Daoy (cell line): ENCODE results near the gene DCLK1. TPM values are rescaled to one million over a fixed set of nuclear protein-coding genes. Genes with fewer than 3 reads are reported as not detected.
A peak's percentile ranks its signal among the peaks of the same experiment; 100 is the strongest.
"Not testable (repeated sequence)": the region's sequence is repeated elsewhere in the genome, so short reads cannot be mapped to it uniquely, and the experiment has no call there.

Experiments used
- DNase-seq: peaks from one replicate; pipeline ENCODE4 v3.0.0-alpha.2; 2015; ENCODE audit warnings: low read depth
- total RNA-seq: library from RNA; depleted of rRNA; stranded (reverse); fragments of >200 nt; shearing (Covaris generic); gene quantifications from 2 replicates; pipeline ENCODE4 v1.2.3, GENCODE V29; 2014

The DCLK1 gene
- total RNA-seq, 1 experiment from 2014 or later, result 7.0 TPM

DNA sequence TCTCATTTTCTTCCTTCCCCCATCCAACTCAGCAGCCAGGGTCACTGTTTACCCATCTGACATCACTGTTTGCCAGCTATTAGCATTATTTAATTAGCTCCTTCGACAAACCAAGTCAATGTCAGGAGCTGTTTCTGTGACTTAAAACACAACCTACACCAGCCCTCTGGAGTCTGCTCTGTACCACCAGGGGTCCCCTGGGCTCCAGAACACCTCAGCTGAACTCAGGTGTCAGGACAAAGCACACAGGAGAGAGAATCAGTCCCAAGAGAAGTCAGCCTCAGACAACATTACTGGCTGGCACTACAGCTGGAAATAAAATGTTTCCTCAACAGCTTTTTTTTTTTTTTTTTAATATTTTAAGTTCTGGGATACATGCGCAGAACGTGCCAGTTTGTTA, 45.1 kb downstream of the DCLK1 start:
- no peak for DNase-seq

DNA sequence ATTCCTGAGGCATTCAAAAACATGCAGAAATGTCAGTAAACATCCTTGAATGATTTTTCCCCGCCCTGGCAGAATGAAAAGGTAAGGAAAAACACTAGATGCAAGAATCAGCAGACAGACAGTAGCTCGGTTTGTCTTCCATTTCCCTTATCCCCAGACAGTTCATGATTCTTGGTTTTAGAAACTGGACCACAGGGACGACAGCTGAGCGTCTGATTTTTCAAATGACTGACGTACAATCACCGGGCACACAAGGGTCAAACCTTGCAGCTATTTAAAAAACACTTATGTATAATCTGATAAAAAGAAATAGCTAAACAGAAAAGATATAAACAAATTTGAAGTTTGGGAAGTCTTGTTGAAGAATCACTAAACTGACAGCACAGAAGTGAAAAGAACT, 47.1 kb downstream of the DCLK1 start:
- DNase-seq, result no peak

DNA sequence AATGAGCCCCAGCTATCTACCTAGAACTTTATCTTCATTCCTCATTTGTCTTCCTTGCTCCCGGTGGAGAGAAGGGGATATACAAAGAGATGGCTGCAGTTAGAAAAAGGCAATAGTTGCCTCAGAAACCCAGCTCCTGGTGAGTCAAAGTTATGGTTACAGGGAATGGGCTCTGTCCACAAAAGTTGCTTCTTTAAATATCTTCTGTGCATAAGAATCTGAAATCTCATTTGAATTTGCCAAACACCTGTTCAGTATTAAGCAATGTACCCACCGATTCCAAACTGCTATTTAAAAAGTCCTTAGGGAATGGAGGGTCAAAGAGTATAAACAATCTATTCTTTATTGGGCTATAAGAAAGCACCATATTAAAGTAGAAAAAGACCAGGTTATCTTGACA, 48.4 kb downstream of the DCLK1 start:
- no peak for DNase-seq

DNA sequence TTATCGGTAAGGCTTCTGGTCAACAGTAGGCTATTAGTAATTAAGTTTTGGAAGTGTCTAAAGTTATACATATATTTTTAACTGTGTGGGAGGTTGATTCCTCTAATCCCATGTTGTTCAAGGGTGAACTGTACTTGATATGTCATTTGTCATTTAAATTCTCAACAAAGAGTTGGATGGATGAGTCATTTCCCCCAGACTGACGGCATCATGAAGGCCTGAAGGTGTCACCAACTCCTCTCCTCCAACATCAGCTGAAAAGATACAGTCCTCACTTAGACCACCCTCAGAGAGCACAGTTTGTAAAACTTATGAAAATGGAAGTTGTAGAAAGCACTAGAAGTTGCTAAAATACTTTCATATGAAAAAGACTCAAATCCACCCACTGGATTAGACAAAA, 48.8 kb downstream of the DCLK1 start:
- DNase-seq, result peak; percentile 15

DNA sequence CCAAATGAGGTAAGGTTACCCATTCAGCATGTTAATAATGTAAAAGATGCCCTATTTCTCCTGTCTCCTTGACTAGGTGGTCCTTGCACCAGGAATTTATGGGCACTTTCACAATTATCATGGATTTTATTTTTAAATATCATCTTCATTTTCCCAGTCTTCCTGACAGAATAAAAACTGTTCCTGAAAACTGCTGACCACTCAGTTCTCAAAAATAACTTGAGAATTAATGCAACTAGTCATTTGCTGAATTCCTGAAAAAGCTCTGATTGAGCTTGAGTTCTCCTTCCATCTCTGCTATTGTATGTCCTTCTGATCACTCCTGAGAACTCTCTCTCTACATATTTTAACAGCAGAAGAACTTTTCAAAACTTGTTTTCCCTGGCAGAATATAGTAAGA, 55.0 kb downstream of the DCLK1 start:
- no peak for DNase-seq

DNA sequence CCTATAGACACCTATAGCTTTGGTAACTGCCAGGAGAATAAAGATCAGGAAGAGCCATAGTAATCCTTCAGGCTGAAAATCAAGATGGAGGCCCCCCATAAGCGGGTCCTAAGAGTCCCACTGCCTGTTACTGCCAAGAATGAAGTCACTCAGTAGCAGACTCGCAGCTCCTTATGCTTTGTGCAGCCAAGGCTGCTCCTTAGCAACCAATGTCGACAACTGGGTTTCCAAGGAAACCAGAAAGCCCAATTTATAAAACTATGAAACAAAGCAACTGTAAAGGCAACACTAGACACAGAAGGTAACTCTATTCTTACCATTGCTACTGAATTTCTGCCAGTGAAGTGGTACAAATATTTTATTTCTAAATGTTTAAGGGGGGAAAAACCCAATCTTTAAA, 56.5 kb downstream of the DCLK1 start:
- DNase-seq, result no peak

DNA sequence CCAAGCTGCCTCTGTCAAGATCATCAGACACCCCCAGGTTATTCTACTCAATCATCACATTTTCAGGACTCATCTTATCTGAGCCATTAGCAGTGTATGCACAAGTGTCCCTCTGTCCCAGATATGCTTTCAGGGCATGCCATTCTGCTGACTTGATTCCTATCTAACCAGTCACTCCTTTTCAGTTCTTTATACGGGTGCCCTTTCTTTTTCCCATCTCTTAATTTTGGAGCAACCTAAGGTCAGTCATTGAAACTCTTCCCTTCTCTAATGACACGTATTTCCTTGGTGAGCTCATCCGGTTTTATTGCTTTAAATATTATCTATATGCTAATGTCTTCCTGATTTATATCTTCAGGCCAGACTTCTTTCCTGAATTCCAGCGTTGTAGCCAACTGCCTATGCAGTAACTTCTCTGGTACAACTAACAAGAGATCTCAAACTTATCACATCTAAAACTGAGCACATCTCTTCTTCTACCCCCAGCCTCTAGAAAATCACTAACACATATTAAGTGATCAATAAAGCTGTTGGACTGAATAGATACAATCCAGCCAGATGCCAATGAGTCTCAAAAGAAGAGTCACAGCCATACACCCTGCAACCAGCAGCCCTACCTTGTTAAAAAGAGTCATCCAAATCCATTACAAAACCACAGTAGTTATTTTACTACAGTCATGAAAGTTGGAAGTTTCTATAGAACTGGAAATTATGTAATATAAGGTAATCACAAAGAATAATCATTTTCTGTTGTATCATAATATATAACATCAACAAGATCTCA, 58.8 kb downstream of the DCLK1 start:
- DNase-seq, result no peak

DNA sequence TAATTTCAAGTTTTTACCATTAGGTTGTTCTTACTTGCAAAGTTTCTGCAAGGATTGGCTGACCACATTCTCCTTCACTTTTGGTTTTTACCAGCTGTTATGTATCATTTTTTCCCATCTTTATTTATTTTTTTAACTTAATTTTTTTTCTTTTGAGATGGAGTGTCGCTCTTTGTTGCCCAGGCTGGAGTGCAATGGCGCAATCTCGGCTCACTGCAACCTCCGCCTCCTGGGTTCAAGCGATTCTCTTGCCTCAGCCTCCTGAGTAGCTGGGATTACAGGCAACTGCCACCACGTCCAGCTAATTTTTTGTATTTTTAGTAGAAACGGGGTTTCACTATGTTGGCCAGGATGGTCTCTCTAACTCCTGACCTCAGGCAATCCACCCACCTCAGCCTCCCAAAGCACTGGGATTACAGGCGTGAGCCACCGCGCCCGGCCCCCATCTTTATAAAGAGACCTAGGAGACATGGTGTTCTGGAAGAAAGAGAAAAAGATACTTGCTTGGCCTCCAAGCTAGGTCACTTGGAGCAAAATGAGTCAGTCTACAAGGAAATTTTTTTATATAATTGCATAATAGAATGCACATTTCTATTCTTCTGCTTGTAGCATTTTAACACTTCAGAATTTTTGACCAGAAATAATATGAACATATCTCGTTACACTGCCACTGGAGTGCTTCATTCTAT, 60.5 kb downstream of the DCLK1 start:
- not testable (repeated sequence) for DNase-seq

DNA sequence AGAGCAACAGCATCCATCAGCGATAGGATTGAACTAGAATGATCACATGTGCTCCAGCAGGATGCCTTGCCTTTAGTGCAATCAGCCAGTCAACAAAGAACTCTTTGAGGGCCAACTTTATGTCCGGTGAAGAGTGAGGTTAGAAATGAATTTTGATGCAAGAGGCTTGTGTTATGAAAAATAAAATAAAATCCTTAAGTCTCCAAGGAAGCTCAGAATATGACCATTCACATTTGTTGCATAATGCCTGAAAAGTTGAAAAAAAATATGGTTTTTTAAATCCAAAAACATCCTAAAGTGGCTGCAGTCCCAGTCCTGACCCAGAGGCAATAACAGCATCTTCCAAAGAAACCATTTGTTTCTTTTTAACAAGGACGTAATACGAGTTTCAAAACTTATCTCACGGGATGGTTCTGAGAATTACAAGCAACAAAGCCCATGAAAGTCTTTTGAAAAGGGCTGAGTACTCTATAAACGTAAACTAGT, 61.3 kb downstream of the DCLK1 start:
- no peak for DNase-seq

DNA sequence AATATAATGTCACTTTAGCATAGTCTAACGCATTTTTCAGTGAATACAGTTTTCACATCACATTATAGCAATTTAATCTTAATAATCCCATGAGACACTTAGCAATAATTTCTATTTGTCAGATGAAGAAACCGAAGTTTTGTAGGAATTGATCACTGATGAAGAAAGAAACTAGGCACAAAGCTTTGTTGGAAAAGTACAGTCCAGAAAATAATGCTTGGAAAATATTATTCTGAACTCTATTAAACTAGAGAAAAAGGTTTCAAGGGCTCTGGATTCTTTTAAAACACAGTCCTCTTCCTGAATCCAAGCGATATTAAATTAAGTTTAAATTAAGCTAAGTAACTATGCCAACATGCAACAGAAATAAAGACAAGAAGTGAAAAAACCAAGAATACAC, 62.2 kb downstream of the DCLK1 start:
- DNase-seq, result no peak

DNA sequence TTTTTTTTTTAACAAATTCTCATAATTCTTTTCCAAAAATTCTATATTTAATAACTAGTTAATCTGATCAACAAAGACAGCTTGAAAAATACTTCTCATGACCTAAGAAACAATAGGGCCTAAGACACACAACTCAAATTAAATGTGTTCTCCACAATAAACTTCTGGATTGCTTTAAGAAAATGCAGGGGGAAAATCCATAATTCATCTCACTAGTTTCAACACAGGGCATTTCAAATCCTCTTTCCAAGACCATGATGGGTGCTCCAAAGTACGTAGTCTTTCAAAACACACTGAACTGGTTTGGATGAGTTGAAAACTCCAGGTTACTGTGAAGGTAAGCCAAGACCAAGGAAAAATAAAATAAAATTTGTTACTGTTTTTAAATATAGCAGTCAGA, 62.6 kb downstream of the DCLK1 start:
- DNase-seq, result no peak

DNA sequence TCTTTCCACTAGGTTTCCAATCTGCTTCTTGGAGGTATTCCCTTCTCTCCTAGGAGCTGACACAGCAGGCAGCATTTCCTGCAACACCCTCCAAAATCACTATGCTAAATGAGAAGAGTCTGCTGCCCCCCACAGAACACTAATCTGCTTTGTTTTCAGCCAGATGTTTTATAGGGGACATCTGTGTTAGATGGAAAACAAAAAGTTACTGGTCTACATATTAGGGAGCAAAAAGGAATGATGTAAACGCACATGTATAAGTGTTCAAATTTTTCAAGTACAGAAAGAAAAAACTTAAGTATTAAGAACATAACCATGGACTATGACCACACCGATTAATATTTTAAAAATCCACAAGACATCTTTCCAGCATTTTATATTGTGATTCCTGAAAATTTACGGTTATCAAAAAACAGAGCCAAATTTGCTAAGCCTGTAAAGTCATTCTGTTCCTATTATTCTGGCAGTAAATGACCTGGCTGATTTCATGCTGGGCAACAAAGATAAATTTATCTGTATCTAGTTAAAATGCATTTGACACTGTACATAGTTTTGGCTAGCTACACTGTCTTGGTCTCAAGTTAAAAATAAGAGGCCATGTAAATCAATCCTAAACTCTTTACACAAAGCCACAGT, 63.3 kb downstream of the DCLK1 start:
- no peak for DNase-seq

DNA sequence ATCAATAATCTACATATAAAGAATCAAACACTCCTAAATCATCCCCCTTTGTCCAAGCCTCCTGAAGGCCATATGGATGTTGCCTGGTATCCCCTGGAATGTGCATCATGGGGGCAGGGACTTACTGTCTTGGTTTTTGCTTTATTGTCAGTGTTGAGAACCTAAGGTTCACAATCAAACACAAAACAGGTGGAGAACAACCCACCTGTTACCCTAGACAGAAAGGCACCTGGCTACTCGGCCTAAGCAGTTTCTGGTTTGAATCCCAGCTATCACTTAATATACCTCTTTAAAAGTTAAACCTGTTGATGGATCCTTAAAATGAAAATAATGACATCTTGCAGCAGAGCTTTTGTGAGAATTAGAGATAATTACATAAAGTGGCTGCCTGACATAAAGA, 68.9 kb downstream of the DCLK1 start:
- no peak for DNase-seq

DNA sequence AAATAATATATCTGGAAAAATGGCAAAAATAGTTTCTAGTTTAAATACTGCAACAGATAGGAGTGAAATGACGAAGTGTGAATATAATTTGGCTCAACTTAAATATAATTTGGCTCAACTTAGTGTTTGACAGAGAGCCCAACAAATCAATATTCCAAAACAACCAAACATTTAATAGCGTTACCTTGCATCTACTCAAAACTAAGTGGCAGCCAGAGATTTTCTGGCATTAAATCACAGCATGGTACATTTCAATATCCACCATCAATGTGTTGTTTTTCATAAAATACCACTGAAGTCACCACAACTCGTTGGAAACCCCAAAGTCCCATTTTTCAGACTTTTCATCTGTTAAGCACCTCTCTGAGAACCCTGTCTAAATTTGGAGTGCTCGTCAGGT, 69.6 kb downstream of the DCLK1 start:
- DNase-seq, result no peak

DNA sequence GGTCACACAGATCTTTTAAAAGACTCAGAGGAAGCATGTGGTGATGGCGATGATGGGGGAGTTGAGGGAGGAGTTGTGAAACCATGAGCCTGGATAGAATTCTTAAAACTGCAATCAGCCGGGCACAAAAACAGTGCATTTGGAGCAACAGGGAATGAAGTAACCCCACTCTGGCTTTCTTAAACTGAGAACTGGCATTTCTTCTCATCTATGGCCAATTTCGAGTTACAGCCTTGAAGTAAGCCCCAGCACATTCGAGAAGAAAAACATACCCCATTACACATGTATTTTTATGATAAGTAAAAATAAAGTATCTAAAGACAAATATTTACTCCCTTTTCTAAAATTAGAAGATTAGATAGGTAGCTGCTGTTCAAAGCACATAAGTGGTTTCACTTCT, 70.1 kb downstream of the DCLK1 start:
- DNase-seq, result no peak

DNA sequence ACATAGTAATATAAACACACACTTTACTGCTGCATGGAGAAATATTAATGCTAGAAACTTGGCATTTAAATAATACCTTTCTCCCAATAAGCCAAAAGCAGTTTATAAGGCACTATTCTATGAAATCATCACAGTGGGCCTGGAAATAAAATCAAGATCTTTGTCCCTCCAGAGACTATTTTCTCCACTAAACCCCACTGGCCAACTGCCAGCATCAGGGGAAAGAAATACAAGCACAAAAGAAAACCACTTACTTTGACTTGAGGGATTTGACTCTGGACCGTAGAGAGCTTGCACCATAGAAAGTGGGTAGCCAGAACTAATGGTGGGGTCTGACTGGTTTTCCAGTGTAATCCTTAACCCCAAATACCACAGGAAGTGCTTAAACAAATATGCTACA, 71.9 kb downstream of the DCLK1 start:
- DNase-seq, result no peak

DNA sequence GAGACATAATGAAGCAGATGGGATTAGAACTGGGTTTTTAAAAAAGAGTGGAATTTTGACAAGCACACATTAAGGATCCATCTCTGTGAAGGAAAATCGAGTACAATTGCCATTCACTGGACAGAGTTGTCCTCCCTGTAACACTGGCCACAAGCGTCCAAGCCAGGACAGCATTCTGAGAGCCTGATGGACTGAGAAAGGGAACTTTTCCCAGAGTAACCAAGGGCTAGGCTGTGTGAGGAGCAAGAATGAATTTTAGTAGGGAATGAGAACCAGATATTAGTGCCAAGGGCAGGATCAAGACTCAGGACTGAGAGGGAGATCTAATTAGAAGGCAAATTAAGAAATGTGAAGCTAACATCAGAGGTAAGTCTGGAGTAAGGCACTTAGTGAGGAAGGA, 73.1 kb downstream of the DCLK1 start:
- DNase-seq, result no peak

DNA sequence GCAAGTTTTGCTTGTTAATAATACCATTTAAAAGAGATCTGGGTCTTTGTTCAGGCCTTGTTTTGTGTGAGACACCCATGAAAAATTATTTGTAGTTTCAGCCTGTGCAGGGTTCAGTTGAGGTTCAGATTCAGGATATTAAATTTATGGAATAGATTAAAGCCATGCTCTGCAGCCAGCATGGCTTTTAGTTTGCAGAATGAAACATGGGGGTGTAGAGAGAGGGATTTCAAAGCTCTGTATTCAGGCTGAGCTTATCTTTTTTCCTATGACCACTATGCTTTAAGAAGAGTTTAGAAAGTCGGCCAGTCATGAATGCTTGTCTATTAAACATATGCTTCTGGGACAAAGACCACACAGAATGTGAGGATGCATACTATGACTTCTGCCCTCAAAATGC, 73.6 kb downstream of the DCLK1 start:
- no peak for DNase-seq

DNA sequence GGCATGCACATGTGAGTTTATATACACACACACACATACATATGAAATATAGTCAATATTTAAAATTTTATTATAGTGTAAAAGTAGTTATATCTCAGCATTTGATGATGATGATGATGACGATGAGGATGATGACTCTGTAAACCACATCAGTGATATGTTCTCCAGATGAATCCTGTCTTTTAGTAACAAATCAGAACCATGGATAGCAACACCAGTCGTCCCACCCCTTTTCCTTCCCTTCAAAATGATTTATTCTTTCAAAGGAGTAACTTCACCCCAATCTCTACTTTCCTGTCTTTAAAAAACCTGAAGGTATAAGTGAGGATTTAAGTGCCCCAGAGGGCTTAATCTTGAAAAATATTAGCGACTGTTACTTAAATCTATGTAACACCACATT, 74.1 kb downstream of the DCLK1 start:
- no peak for DNase-seq

DNA sequence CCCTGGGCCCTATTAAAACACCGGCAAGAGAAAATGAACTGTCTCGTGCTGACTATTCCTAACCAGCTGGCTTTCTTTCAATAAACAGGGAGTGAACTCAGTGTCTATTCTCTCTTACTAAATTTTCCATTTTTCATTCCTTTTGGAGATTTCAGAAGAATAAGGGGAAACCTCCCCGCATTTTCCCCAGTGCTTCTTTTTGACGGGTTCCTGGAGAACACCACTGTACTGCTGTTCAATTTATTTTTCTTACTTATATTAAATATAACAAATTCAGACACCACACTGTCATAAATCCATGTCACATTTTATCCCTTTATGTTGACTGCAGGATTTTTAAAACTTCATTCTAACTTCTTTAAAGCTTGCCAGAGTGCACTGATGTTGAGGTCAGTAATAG, 75.8 kb downstream of the DCLK1 start:
- DNase-seq, result no peak

DNA sequence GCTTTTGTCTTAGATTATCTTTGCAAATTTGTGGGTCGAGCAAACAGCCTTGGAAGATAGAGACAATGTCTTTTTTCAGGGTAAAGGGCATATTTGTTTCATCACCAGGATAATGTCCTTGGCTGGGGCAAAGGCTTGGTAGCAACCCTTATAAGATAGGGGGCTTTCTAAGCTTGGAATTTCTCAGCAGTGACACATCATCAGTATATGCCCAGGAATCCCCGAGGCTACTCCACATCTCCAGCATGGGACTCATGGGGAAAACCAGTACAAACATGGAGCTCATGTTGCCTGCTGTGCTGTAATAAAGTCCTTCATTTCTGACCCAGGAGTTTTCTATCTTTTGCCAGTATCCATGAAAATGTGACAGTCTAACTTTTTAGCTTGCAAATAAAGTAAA, 77.1 kb downstream of the DCLK1 start:
- peak; percentile 35 for DNase-seq

DNA sequence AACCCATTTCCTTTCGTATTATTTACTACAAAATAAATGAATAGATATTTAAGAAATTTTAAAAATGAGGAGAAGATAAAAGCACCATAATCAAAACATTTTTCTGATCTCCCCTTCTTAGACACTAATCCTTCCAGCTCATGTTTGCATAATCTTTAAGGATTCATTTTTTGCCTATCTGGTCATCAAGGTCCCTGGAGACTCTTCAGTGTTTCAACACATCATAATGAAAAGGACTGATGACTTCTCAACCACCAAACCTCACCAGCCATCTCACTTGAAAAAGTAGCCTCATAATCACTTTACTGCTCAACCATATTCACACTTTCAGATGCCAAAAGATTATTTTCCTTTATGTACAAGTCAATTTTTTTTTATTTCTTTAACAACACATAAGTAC, 80.1 kb downstream of the DCLK1 start:
- no peak for DNase-seq

DNA sequence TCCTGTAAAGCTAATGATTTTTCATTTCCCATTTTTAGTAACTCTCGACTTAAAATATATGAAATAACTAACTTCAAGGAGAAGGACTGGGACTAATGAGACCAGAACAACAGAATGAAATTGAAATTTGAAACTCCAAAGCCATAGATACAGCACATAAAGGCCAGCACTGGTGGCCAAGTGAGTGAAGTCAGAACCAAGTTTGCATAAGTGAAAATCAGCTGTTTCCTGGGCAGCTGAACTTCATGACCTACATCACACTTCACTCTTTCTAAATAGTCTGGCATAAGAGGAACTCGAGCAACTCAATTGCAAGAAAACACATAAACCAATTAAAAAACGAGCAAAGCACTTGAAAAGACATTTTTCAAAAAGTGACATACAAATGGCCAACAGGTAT, 84.5 kb downstream of the DCLK1 start:
- no peak for DNase-seq
